K562 (cell line): Measurements from ENCODE around the gene PRR36. TPM values are rescaled to one million over a fixed set of nuclear protein-coding genes. Genes with fewer than 3 reads are reported as not detected.
A peak's percentile ranks its signal among the peaks of the same experiment; 100 is the strongest.

Experiments
- ESRRA ChIP-seq: fragments of 450-650 bp; IDR thresholded peaks from 2 replicates; pipeline ENCODE4 v1.6.1; 2014; ENCODE audit warnings: low read depth, mild to moderate bottlenecking, moderate library complexity, borderline replicate concordance
- GATA2 ChIP-seq: sonication (generic); formaldehyde crosslinking; IDR thresholded peaks from 2 replicates; pipeline ENCODE4 v1.4.0; 2020; ENCODE audit warnings: mild to moderate bottlenecking, missing genetic modification reagents
- HDAC1 ChIP-seq, 2 experiments: fragments of 450-650 bp; IDR thresholded peaks; 2 replicates each; pipeline ENCODE4 v1.6.1; 2016 to 2017; ENCODE audit warnings: inconsistent platforms in 1 of 2, mild to moderate bottlenecking in 1 of 2, moderate library complexity in 1 of 2
- HLTF ChIP-seq: fragments of 450-650 bp; IDR thresholded peaks from 2 replicates; pipeline ENCODE4 v1.6.1; 2016
- MLLT1 ChIP-seq, 2 experiments: fragments of 450-650 bp; IDR thresholded peaks; 2 replicates each; pipeline ENCODE4 v1.6.1; 2016
- NR4A1 ChIP-seq, 2 experiments: fragments of 250-450 bp in 1 of 2; fragments of 450-650 bp in 1 of 2; sonication (Bioruptor Pico) in 1 of 2; IDR thresholded peaks; 2 replicates each; pipeline versions ENCODE4 v1.4.0 to v1.6.1; 2016 to 2020; ENCODE audit warnings: mild to moderate bottlenecking in 2 of 2, missing compliant biosample characterization in 1 of 2, missing genetic modification characterization in 1 of 2, moderate library complexity in 1 of 2
- NRF1 ChIP-seq, 2 experiments: fragments of 450-650 bp; IDR thresholded peaks in 1 of 2; conservative IDR thresholded peaks in 1 of 2; 2 replicates each; pipeline ENCODE4 v1.6.1; 2014; ENCODE audit warnings: mild to moderate bottlenecking in 2 of 2
- SMARCA5 ChIP-seq: fragments of 450-650 bp; IDR thresholded peaks from 2 replicates; pipeline ENCODE4 v1.6.1; 2016
- SMARCE1 ChIP-seq: fragments of 450-650 bp; IDR thresholded peaks from 2 replicates; pipeline ENCODE4 v1.7.1; 2016; ENCODE audit warnings: mild to moderate bottlenecking
- SP1 ChIP-seq: sonication (generic); formaldehyde crosslinking; IDR thresholded peaks from 2 replicates; pipeline ENCODE4 v1.8.1; 2022; ENCODE audit warnings: mild to moderate bottlenecking, missing genetic modification reagents
- TEAD4 ChIP-seq, 2 experiments: sonication (generic) in 1 of 2; formaldehyde crosslinking in 1 of 2; IDR thresholded peaks; 2 replicates each; pipeline versions ENCODE4 v1.6.1 to v1.8.0; 2012 to 2022; ENCODE audit warnings: borderline replicate concordance in 1 of 2, inconsistent platforms in 1 of 2, low read length in 1 of 2, mild to moderate bottlenecking in 1 of 2, missing genetic modification reagents in 1 of 2
- VEZF1 ChIP-seq: fragments of 200-800 bp; sonication (Bioruptor generic); IDR thresholded peaks from 2 replicates; pipeline ENCODE4 v1.6.1; 2017; ENCODE audit warnings: missing genetic modification characterization, missing compliant biosample characterization
- ZBTB7A ChIP-seq: IDR thresholded peaks from 2 replicates; pipeline ENCODE4 v1.6.1; 2011; ENCODE audit warnings: low read depth, mild to moderate bottlenecking, low read length, moderate library complexity, borderline replicate concordance; ENCODE audit not compliant: control insufficient read depth
- ZKSCAN3 ChIP-seq: fragments of 250-450 bp; sonication (Bioruptor Pico); IDR thresholded peaks from 2 replicates; pipeline ENCODE4 v1.4.0; 2020
- ZNF24 ChIP-seq: fragments of 450-650 bp; IDR thresholded peaks from 2 replicates; pipeline ENCODE4 v1.6.1; 2016
- polyA plus RNA-seq, 8 experiments: library from polyadenylated mRNA; depleted of rRNA in 4 of 8; stranded (reverse) in 5 of 8; unstranded in 3 of 8; fragments of >200 nt; fragmentation: Nextera tagmentation in 2 of 8; fragmentation: Illumina TruSeq in 1 of 8; extraction: Ambion mirVana in 2 of 8; extraction: Trizol in 1 of 8; gene quantifications; 2 replicates each; pipeline versions ENCODE4 v1.2.1 to v1.2.3, GENCODE V29; 2011 to 2014; ENCODE audit warnings: inconsistent platforms in 1 of 8, missing spikeins in 1 of 8
- total RNA-seq, 7 experiments: library from RNA; depleted of rRNA in 6 of 7; stranded (reverse); fragments of >200 nt in 6 of 7; fragmentation: Illumina TruSeq in 2 of 7; extraction: Trizol in 2 of 7; gene quantifications; 2 replicates each; pipeline versions ENCODE4 v1.2.1 to v1.2.3, GENCODE V29; 2011 to 2021; ENCODE audit warnings: low replicate concordance in 1 of 7
- TF ChIP-seq, protein P1 (sequence below): fragments of 450-650 bp; IDR thresholded peaks from 2 replicates; pipeline ENCODE4 v1.6.1; 2016; ENCODE audit warnings: borderline replicate concordance
- TF ChIP-seq, protein P2 (sequence below): fragments of 450-650 bp; IDR thresholded peaks from 2 replicates; pipeline ENCODE4 v1.6.1; 2018; ENCODE audit not compliant: partially characterized antibody

Gene PRR36
- total and polyA plus RNA-seq, 9 of the 15 experiments (the other 6 are each of a cell fraction or from before 2014, with no cell fraction given): 0.05 to 0.42 (median 0.06) TPM; not detected in 6

DNA sequence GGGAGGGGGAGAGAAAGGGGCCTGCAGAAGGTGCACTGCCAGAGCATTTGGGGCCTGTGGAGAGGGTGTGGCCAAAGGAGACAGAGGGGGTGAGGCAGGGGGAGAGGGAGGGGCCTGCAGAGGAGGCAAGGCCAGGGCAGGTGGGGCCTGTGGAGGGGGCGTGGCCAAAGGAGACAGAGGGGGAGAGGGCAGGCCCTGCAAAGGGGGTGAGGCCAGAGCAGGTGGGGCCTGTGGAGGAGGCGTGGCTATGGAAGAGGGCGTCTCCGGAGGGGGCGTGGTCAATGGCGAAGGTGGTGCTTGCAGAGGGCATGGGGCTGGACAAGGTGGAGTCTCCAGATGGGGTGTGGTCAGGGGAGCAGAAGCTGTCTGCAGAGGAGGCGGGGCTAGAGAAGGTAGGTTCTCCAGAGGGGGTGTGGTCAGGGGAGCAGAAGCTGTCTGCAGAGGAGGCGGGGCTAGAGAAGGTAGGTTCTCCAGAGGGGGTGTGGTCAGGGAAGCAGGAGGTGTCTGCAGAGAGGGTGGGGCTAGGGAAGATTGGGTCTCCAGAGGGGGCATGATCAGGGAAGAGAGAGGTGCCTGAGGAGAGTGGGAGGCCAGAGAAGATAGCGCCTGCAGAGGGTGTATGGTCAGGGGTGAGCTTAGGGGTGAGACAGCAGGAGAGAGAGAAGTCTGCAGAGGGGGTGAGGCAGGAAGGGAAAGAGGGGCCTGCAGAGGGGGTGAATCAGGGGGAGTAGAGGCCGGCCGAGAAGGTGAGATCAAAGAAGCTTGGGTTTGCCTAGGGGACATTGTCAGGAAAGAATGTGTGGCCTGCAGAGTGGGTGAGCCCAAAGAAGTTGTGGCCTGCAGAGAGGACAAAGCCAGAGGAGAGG lies 3.4 kb downstream of the PRR36 start (continued):
- peak; percentile 75 to 79 for TF ChIP-seq NRF1 (conservative IDR thresholded peaks at IDR 0.05 in 1 of 2, IDR thresholded peaks at IDR 0.05 in 1 of 2)
- TF ChIP-seq ESRRA: peak; percentile 21; the same call in 1 of the 2 replicates
- TF ChIP-seq ZKSCAN3: no peak
- peak; percentile 86 for TF ChIP-seq VEZF1 (CRISPR knock-in tag)
- TF ChIP-seq TEAD4 (IDR thresholded peaks at IDR 0.05; ENCODE audit: low read length): no peak
- TF ChIP-seq TEAD4 (CRISPR knock-in tag; IDR thresholded peaks at IDR 0.05; ENCODE audit: borderline replicate concordance): no peak
- TF ChIP-seq SMARCE1: peak; percentile 30; the same call in 1 of the 2 replicates
- no peak for TF ChIP-seq GATA2 (CRISPR knock-in tag)
- peak; percentile 28; the same call in 1 of the 2 replicates for TF ChIP-seq ZBTB7A
- peak; percentile 82 for TF ChIP-seq SP1 (CRISPR knock-in tag)
- TF ChIP-seq, protein P1, sequence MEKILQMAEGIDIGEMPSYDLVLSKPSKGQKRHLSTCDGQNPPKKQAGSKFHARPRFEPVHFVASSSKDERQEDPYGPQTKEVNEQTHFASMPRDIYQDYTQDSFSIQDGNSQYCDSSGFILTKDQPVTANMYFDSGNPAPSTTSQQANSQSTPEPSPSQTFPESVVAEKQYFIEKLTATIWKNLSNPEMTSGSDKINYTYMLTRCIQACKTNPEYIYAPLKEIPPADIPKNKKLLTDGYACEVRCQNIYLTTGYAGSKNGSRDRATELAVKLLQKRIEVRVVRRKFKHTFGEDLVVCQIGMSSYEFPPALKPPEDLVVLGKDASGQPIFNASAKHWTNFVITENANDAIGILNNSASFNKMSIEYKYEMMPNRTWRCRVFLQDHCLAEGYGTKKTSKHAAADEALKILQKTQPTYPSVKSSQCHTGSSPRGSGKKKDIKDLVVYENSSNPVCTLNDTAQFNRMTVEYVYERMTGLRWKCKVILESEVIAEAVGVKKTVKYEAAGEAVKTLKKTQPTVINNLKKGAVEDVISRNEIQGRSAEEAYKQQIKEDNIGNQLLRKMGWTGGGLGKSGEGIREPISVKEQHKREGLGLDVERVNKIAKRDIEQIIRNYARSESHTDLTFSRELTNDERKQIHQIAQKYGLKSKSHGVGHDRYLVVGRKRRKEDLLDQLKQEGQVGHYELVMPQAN: peak; percentile 48
- TF ChIP-seq SMARCA5: peak; percentile 44
- peak in 1 of 2 experiments; percentile 66; a peak in 2 of 4 replicates for TF ChIP-seq HDAC1 (IDR thresholded peaks at IDR 0.05)
- TF ChIP-seq, protein P2, sequence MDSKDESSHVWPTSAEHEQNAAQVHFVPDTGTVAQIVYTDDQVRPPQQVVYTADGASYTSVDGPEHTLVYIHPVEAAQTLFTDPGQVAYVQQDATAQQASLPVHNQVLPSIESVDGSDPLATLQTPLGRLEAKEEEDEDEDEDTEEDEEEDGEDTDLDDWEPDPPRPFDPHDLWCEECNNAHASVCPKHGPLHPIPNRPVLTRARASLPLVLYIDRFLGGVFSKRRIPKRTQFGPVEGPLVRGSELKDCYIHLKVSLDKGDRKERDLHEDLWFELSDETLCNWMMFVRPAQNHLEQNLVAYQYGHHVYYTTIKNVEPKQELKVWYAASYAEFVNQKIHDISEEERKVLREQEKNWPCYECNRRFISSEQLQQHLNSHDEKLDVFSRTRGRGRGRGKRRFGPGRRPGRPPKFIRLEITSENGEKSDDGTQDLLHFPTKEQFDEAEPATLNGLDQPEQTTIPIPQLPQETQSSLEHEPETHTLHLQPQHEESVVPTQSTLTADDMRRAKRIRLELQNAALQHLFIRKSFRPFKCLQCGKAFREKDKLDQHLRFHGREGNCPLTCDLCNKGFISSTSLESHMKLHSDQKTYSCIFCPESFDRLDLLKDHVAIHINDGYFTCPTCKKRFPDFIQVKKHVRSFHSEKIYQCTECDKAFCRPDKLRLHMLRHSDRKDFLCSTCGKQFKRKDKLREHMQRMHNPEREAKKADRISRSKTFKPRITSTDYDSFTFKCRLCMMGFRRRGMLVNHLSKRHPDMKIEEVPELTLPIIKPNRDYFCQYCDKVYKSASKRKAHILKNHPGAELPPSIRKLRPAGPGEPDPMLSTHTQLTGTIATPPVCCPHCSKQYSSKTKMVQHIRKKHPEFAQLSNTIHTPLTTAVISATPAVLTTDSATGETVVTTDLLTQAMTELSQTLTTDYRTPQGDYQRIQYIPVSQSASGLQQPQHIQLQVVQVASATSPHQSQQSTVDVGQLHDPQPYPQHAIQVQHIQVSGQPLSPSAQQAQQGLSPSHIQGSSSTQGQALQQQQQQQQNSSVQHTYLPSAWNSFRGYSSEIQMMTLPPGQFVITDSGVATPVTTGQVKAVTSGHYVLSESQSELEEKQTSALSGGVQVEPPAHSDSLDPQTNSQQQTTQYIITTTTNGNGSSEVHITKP: peak; percentile 52
- TF ChIP-seq ZNF24: no peak
- TF ChIP-seq MLLT1 (IDR thresholded peaks at IDR 0.05): 0 out of 4 replicates have a peak, but pooled peaks of 1 of the 2 experiments have one; percentile 13
- TF ChIP-seq HLTF: peak; percentile 36; the same call in 1 of the 2 replicates
- TF ChIP-seq NR4A1 (CRISPR knock-in tag; IDR thresholded peaks at IDR 0.05): 0 out of 2 replicates have a peak, but pooled peaks have one; percentile 9
- no peak for TF ChIP-seq NR4A1 (tag; IDR thresholded peaks at IDR 0.05)
